Posterior vena cava (tissue), 2 donors: ENCODE measurements around the gene DCHS1. TPM values are rescaled to one million over a fixed set of nuclear protein-coding genes. Genes with fewer than 3 reads are reported as not detected.

Experiments used
- DNase-seq: peaks from one replicate; pipeline ENCODE4 v3.0.0-alpha.2; 2020; ENCODE audit warnings: low spot score
- intact Hi-C, 2 donors: fragments of 100-400 bp; cut with DNase I; formaldehyde crosslinking; loops; one replicate each; pipeline versions ENCODE4 v1.14.1 to v1.14.2; 2022 to 2023
- total RNA-seq, 2 donors: library from RNA; stranded (reverse); fragmentation: NEBNext Ultra II Directional; extraction: Animal tissue kit (Norgen Biotek cat#: 25700); gene quantifications; one replicate each; pipeline ENCODE4 v1.2.1, GENCODE V29; 2021
- donor health status: DM: yes; HTN: yes; CAD: no.
- donor health status: DM: yes; HTN: yes; CAD: no.

DCHS1 gene
- total RNA-seq, 2 donors from 2014 or later = 28.9 to 42.3 TPM

DNA sequence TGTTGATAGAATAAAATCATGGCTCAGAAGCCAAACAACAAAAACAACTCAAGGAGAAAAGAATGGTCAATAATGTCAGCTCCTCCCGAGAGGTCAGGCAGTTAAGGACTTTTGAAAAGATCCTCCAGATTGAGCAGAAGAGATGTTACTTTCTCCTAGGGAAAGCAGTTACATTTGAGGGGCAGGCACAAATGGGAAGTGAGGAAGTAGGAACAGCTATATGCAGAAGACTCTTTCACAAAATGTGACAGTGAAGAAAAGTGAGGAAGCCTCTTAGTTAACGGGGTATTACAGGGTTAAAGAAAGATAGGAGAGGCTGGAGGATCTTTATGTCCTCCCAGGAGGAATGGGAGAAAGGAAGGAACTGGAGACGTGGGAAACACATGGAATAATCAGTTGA is 3.4 kb downstream of the DCHS1 start:
- intact Hi-C loops = no loop called here
- no peak for DNase-seq

DNA sequence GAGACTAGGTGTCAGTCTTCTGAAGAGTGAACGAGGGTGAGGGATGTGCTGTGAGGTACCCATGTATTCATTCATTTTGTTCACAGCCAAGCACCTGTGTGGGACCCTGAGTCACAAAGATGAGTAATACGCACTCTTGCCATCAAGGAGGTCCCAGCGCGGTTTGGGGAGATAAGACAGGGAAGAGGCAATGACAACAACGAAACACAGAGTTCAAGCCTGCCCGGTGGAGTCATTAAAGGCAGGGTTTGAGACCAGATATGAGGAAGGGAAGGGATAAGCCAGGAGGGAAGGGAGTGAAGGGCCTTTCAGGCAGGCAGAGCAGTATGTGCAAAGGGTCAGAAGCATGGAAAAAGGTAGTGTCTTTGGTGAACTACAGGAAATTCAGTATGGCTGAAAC is 4.6 kb downstream of the DCHS1 start:
- intact Hi-C loops = no loop called here
- no peak for DNase-seq

DNA sequence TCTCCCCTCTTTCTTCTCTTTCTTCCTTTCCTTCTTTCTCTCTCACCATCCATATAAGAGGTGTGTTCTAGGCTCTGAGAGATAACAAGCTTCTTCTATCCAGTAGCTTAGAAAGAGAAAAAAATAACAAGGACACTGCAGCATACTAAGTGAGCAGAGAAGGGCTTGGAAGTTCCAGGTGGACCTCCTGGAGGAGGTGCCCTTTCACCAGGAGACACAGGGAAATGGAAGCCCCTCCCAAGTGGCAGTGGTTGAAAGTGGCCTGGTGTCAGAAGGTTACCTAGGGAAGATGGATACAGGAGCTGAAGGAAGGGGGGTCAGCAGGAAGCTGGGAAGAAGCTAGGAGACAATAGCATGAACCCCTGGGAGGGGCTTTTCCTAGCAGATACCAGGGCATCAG is 5.5 kb downstream of the DCHS1 start:
- intact Hi-C loops = no loop called here
- DNase-seq = no peak

DNA sequence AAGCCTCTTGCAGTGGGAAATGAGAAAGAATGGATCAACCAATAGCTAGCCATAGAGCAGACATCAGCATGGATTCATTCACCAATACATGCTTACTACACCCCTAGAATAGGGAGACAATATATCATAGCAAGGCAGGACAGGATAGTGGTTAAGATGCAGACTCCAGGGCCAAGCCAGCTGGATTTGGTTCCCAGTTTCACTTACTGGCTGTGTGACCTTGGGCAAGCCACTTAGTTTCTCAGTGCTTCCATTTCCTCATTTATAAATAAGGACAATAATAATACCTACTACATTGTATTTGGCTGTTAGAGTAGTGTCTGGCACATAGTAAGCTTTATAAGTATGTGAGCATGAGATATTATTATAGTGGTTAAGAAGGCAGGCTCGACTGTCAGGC is 7.1 kb downstream of the DCHS1 start:
- no peak for DNase-seq
- intact Hi-C loops = no loop called here

DNA sequence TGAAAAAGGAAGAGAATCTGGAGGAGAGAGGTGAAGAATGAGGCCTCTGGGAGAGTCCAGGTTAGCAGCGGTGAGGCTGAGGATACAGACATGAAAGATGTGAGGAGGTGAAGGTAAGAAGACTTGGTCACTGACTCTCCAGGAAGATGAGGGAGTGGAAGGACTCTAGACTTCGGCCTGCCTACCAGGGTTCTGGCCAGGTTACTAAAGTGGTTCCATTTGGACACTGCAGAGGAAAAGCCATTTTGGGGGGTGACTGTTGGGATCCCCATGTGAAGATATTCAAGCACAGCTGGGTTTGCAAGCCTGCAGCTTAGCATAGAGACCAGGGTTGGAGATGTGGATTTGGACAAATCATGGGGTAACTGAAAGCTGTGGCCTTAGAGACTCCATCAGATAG is 7.8 kb downstream of the DCHS1 start:
- intact Hi-C loops = no loop called here
- DNase-seq = no peak

DNA sequence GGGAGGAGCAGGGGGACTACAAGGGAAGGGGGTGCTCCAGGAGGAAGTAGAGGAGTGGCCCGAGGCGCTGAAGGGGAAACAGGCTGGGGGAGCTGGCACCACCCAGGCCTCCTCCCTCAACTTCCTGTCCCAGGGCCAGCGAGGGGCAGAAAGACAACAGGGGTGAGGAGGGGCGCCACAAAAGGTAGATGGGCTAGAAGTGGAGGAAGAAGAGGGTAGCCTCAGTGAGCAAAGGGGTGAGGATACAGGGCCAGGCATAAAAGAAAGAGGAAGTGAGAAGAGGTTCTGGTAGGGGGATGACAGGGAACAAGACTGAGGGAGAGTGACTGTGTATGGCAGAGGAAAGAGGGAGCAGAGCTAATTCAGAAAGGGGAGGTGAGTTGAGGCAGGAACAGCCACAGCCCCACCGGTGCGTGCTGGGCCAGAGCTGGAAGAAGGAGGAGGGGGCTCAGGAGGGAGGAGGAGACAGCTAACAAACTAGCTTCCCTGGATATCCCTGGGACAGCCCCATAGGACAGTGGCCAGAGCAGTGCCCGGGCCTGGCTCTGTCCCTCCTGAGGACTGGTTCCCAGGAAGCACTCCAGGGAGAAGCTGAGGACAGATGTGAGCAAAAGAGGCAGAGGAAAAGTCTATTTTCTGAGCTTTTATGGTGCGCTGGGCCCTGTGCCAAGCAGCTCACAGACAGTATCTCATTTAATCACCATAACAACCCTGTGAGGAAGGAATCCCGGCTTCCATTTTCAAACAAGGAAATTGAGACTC is 8.5 kb downstream of the DCHS1 start:
- DNase-seq = no peak

DNA sequence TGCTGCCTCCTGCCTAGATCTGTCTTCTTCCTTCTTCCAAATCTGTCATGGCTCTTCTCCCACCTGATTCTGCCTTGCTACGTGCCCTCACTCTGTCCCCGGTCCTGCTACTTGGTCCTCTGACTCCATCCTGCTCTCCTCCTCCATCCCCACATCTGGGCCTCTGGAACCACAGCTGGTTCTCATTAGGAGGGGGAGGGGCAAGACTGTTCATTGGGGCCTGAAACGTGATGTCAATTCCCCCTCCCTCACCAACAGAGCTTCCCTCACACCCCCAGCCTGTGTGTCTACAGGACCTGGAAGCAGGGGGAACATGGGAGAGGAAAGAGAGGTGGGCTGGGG is 9.1 kb downstream of the DCHS1 start:
- intact Hi-C loops = no loop called here
- DNase-seq = no peak

More for the DNA sequence above, 8.5 kb downstream of the DCHS1 start:
- intact Hi-C loops = no loop called here

DNA sequence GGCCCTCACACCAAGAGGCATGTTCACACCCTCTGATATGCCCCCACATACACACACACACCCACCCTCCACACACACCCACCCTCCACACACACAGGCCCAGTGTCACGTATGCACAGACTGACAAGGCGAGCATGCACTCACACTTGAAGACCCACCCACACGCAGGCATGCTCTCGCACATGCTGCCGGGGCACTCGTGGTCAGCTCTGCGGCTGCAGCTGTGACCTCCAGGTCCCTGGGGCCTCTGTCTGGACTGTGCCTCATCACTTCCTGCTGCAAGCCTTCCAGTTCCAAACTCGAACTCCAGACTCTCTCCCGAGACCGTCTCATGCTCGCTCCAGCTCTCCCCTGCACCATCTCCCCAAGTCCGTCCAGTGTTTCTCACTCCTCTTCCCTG is 9.5 kb downstream of the DCHS1 start:
- DNase-seq = peak; percentile 93

DNA sequence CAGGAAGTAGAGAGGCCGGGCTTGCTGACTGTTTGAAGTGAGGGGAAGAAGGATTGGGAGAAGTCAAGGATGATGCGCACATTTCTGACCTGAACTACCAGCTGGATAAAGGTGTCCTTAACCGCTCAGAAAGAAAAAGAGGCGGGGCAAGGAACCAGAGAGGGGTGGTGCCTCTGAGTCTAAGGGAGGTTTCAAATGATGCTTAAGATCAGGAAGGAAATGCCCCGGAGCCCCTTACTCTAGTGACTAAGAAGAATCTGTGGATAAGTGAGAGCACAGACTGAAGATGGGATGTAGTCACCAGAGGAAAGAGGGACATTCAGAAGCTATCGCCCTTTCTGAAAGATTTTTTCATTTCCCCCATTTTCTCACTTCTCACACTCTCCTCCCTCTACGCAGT is 12.7 kb downstream of the DCHS1 start:
- no peak for DNase-seq
- intact Hi-C loops = no loop called here

More for the DNA sequence above, 9.5 kb downstream of the DCHS1 start:
- intact Hi-C loops = no loop called here

DNA sequence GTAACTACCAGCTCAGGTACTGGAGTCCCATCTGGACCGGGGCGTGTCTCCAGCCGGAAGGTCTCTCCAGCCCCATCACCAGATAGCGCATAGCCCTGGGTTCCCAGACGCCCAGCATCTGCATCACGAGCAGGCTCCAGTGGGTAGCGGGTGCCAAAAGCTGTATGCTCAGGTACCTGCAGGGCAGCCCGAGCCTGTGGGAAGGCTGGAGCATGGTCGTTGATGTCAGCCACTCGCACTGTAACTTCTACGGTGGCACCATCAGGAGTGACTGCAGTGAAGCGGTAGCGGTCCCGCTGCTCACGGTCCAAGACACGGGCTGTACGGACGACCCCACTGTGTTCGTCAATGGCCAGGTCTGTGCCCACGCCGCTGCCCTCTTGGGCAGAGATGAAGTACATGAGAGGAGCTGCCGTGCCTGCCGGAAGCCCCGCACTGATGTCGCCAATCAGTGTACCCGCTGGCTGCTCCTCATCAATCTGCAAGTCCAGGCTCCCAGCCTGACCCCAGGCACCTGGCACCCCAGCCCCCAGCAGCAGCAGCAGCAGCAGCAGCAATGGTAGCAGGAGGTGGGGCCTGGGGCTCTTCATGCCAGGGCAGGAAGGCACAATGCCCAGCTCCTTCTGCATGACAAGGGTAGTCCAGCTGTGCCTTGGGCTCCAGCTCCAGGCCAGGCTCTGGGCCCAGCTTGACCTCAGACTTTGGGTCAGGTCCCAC is 14.5 kb downstream of the DCHS1 start:
- DNase-seq = no peak
- intact Hi-C loops = no loop called here

DNA sequence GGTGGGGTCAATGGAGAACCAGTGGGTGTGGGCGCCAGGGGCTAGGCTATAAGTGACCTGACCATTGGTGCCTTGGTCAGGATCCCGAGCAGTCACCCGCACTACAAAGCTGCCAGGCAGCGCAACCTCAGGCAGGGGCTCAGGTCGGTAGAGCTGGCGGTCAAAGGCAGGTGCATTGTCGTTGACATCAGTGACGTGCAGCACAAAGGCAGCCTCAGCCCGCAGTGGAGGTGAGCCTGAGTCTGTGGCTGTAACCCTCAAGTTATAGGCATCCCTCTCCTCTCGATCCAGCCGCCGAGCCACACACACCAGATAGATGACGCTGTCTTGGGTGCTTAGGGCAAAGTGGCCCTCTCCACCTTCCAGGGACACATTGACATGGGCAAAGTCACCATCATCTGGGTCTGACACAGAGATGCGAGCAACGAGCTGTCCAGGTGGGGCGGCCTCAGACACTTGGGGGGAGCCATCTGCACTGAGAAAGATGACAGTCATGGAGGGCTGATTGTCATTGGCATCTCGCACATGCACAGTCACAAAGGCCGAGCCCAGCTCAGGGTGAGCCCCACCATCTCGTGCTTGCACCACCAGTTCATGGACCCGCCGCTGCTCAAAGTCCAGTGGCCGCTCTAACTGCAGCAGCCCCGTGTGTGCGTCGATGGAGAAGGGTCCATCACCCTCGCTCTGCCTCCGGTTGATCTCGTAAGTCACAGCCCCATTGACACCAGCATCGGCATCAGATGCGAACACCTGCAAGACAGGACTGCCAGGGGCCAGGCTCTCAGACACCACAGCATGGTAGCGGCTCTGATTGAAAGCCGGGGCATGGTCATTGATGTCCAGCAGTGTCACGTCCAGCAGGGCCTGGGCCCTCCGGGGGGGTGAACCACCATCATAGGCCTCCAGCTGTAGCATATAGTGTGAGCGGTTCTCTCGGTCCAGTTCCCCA is 15.3 kb downstream of the DCHS1 start:
- intact Hi-C loops = no loop called here
- DNase-seq = no peak

DNA sequence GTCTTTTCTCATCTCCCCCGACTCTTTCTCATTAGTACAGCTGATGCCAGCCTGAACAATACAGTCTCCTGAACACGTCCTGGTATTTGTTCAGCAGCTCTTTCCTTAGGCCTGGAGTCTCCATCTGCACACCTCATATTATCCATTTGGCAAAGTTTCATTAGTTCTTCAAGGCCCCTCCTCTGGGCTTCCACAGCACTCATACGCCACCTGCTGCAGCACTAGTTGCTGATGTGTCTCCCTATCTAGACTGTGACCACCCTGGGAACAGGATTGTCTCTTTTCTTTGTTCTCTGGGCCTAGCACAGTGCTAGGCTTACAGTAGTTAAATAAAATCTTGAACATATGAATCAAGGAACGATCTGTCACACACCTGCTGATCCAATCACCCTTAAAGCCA is 17.2 kb downstream of the DCHS1 start:
- intact Hi-C loops = no loop called here
- DNase-seq = no peak

DNA sequence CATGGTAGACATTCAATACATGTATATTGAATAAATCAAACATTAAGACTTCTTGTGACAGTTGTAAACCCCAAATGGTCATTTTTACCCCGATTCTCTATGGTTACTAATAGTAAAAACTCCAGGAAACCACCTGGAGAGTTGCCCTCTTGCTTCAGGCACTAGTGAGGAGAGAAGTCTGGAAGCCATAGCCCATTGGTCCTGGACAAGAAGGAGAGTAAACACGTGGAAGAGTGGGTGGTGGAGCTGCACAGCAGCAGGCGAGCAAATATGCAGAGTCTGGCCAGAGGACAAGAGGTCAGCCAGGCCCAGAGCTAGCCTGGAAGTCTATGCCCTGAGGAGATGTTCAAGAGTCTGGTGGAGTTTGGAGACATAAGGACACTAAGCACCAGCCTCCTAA is 17.7 kb downstream of the DCHS1 start:
- intact Hi-C loops = loop anchor here in 1 of 2 donors (1.0 kb wide), 1 partner anchor 45 kb away; no protein-coding TSS in a partner anchor
- no peak for DNase-seq

DNA sequence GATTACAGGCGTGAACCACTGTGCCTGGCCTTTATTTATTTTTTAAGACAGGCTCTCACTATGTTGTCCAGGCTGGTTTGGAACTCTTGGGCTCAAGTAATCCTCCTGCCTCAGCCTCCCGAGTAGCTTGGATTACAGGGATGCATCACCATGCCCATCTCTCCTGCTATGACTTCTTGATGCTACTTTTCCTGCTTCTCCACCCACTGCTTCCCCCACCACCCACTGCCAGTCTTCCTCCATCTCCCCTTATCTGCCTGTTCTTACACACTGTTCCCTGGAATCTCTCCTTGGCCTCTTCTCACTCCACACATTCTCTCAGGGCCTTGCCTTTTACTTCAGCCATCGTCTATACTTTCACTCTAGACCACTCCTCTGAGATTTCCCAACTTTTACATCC is 19.1 kb downstream of the DCHS1 start:
- intact Hi-C loops = no loop called here
- DNase-seq = no peak

DNA sequence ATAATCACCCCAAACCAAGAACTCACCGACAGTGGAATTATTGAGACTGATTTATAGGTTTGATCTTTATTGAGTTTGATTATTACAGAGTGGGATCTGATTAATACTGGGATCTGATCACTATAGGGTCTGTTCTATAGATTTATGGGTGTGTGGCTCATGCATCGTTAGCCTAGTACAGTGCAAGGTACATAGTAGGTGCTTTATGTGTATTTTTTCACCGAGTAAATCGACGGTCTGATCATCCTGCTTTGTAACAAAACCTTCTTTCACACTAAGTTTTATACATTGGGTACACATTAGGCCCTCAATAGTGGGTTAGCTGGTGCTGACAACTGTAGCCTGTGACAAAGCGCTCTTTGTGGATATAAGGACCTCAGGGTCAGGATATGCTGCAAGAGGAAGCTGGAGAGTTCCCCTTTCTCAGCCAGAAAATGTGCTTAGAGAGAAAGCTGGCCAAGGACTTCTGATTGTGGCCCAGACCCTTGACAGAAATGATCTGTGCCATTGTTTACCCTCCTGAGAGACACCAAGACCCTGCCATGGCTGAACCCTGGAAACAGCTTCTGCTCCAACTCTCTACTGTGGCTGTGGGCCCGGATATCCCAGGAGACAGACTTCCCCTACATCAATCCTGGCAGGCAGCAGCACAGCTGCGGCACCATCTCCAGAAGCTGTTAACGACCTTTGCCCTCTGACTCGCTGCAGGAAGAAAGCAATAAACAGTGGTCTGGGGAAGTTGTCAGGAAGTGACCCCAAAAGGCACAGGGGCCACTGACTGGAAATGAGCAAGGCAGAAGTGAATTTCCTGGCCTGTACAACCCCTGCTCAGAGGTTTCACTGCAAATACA is 20.3 kb downstream of the DCHS1 start:
- intact Hi-C loops = no loop called here

DNA sequence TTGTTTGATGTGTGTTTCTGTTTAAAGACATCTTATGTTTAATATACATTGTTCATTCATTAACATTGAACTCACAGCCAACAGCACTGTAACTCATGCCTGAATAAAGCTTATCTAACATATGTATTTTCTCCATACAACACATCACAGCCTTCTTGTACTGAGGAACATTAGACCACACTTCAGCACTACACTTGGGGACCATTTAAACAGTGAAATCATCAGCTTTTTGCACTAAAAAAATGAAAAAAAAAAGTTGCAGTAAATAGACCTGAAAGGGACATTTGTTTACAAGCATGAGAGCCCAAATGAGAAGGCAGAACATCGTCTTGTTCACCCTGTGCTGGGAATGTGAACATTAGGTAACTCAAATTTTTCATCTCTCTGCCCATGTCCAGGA is 21.1 kb downstream of the DCHS1 start:
- DNase-seq = no peak
- intact Hi-C loops = no loop called here

More for the DNA sequence above, 20.3 kb downstream of the DCHS1 start:
- DNase-seq = no peak

DNA sequence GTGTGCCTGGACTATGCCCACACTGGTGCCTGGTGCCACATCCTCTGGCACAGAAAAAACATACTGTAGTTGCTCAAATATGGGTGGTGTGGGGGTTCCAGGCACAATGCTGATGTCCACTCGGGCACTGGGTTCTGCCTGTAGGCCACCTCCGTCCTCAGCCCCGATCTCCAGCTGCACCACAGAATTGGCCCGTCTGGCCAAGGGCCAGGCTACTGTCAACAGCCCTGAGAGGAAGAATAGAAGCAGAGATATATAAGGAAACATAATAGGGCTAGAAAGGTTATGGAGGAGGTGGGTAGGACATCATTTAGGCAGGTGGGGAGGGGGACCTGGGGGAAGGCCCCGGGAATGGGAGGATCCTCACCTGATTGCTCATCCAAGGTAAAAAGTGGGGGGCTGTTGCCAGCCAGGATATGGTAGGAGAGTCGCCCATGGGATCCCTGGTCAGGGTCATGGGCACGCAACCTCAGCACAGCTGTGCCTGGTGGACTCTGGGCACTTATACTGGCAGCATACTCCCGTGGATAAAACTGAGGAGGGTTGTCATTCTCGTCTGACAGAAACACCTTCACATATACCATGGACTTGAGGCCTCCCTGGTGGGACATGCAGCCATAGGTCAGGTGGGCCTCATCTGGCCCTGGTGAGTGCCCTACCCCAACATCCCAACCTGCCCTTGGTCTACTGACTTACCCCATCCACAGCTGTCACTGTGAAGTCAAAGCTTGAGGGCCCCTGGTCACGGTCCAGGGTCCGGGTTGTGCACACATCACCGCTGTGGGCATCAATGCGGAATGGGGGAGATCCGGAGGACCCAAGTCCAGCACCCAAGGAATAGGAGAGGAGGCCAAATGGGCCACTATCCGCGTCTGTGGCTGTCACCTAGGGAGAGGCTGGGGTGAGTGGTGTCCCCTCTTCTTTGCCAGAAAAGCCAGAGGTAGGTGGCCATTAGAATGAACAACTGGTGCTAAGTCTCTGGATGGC is 21.9 kb downstream of the DCHS1 start:
- no peak for DNase-seq
- intact Hi-C loops = no loop called here
